HK-2 (cell line): ENCODE data around the gene CPZ.
A peak's percentile ranks its signal among the peaks of the same experiment; 100 is the strongest.

Experiments
- DNase-seq: peaks from one replicate; pipeline ENCODE4 v3.0.0-alpha.2; 2018; ENCODE audit not compliant: unreplicated experiment

Gene CPZ

GRCh38 chr4:8592366-8593263, at the start of gene CPZ:
TSS of gene CPZ (plus strand) at chr4:8592765. CDS start at chr4:8592834, 69 bp downstream.
- DNase-seq = peak; percentile 49

GRCh38 chr4:8542776-8543525, 49.6 kb upstream of the CPZ start:
- DNase-seq = no peak

- no peak for DNase-seq
These were observed 48.9 kb upstream of the CPZ start for GRCh38 chr4:8543623-8544022.

- DNase-seq = no peak
These were observed 48.3 kb upstream of the CPZ start for GRCh38 chr4:8544282-8544681.

- DNase-seq = no peak
These were observed 47.7 kb upstream of the CPZ start for GRCh38 chr4:8544741-8545438.

- DNase-seq = no peak
These were observed 47.2 kb upstream of the CPZ start for GRCh38 chr4:8545439-8545765.

GRCh38 chr4:8546766-8547107, 45.8 kb upstream of the CPZ start:
- DNase-seq = no peak

GRCh38 chr4:8547108-8547911, 45.3 kb upstream of the CPZ start:
- peak; percentile 59 for DNase-seq

GRCh38 chr4:8547912-8548730, 44.4 kb upstream of the CPZ start:
- DNase-seq = no peak

GRCh38 chr4:8548731-8549351, 43.7 kb upstream of the CPZ start:
- no peak for DNase-seq

GRCh38 chr4:8549352-8549931, 43.1 kb upstream of the CPZ start:
- DNase-seq = no peak

GRCh38 chr4:8550691-8551090, 41.9 kb upstream of the CPZ start:
- no peak for DNase-seq

GRCh38 chr4:8552024-8552423, 40.5 kb upstream of the CPZ start:
- DNase-seq = no peak

- no peak for DNase-seq
These were observed 39.9 kb upstream of the CPZ start for GRCh38 chr4:8552581-8553205.

GRCh38 chr4:8553216-8553615, 39.3 kb upstream of the CPZ start:
- no peak for DNase-seq

- DNase-seq = no peak
These were observed 38.6 kb upstream of the CPZ start for GRCh38 chr4:8553991-8554405.

- no peak for DNase-seq
These were observed 37.9 kb upstream of the CPZ start for GRCh38 chr4:8554555-8555100.

GRCh38 chr4:8555716-8556115, 36.8 kb upstream of the CPZ start:
- DNase-seq = no peak
